ENCODE measurements around the gene TEAD1. TPM values are rescaled to one million over a fixed set of nuclear protein-coding genes. Genes with fewer than 3 reads are reported as not detected.

TEAD1 gene
- polyA plus RNA-seq, 2 of the 4 experiments (the other 2 are of a cell fraction) = 111 to 112 TPM

DNA sequence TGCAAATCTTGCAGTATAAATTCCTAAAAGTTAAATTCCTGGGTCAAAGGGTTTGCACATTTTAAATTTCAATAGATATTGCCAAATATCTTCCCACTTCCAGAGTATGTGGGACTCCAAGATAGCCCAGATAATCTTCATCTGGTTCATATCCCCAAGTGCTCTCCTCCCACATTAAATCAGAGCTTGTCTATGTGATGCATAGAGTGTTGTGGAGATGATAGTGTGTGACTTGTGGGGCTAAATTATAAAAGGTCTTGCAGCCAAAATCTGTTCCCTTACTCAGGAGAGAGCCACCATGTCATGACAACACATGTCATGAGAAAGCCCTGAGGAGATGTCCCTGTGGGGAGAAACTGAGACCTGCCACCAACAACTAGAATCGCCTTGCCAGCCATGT lies 39.9 kb upstream of the TEAD1 start:
- no peaks in the 10 kb centered on the region for H3K4me1 ChIP-seq
- CTCF ChIA-PET = interaction anchor here (1.2 to 3.6 kb wide), 2 partner anchors 35 kb away, joined by 3 to 14 read pairs; no protein-coding TSS in a partner anchor
- no peak overlapping the region for H3K4me2 ChIP-seq
- DNase-seq (ENCODE audit: low read depth in 1 of 2, low spot score in 1 of 2) (no peak), ATAC-seq (no peak), FAIRE-seq (no peak)
- 79% methylated on average over 1 of the region's 1 CpG for WGBS (ENCODE audit: missing lambda C conversion rate)
- no peaks in the 10 kb centered on the region for H3K9me3 ChIP-seq
- POLR2A ChIA-PET = no interaction called here
- H3K27ac ChIP-seq = no peak overlapping the region
- TF ChIP-seq KDM1A (IDR thresholded peaks at IDR 0.05; ENCODE audit: low read depth) = no peak
- no peak for TF ChIP-seq NFE2L2 (conservative IDR thresholded peaks at IDR 0.05; ENCODE audit: low read length)
- TF ChIP-seq RCOR1 (IDR thresholded peaks at IDR 0.05; ENCODE audit: low read depth, low read length) = no peak
- TF ChIP-seq PBX3 (IDR thresholded peaks at IDR 0.05) = no peak
- TF ChIP-seq CHD2 (IDR thresholded peaks at IDR 0.05; ENCODE audit: low read length, partially characterized antibody) = no peak
- no peak for TF ChIP-seq ZSCAN20 (CRISPR knock-in tag; IDR thresholded peaks at IDR 0.05)
- no peak for TF ChIP-seq HOXB13 (CRISPR knock-in tag; IDR thresholded peaks at IDR 0.05; ENCODE audit: low read depth)
- TF ChIP-seq RFX5 (IDR thresholded peaks at IDR 0.05) = no peak
- no peak for TF ChIP-seq ESRRA (IDR thresholded peaks at IDR 0.05; ENCODE audit: borderline replicate concordance, low read length)
- TF ChIP-seq, protein P1, sequence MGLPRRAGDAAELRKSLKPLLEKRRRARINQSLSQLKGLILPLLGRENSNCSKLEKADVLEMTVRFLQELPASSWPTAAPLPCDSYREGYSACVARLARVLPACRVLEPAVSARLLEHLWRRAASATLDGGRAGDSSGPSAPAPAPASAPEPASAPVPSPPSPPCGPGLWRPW (IDR thresholded peaks at IDR 0.05) = no peak
- no peak for TF ChIP-seq ZNF302 (CRISPR knock-in tag; IDR thresholded peaks at IDR 0.05)
- no peak for TF ChIP-seq TP53 (CRISPR knock-in tag; IDR thresholded peaks at IDR 0.05)
- TF ChIP-seq EP300 (IDR thresholded peaks at IDR 0.05) = no peak
- TF ChIP-seq SMC3 (IDR thresholded peaks at IDR 0.05) = no peak
- no peak for TF ChIP-seq ELK1 (IDR thresholded peaks at IDR 0.05; ENCODE audit: low read depth, low read length)
- TF ChIP-seq CBX2 (IDR thresholded peaks at IDR 0.05; ENCODE audit: borderline replicate concordance, low read depth) = no peak
- no peak overlapping the region for H3K4me3 ChIP-seq

DNA sequence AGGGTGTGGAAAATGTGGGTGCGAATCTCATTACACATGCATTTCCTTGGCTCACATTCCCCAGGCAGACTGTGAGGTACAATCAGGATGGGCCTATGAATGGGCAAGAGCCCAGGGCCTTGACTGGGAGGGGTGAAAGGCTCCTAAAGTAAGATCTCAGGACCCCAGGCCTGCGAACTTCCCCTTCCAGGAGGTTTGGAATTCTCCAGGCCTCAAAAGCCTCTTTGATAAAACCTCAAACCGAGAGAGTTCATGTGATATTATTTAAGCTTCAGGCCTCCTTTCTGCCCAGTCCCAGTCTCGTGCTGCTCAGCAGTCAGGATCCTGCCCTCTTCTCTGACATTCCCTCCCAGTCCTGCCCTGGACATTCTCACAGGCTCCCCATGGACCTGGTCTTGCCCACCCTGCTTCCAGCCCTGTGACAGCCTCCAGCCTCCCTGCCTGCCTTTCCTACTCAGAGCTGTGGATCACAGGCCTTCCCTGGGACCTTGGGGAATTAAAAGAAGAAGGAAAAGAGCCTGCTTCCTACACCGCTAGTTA lies 37.3 kb upstream of the TEAD1 start:
- no peak for DNase-seq (ENCODE audit: low read depth in 1 of 2, low spot score in 1 of 2)
- ATAC-seq = no peak
- TF ChIP-seq POLR2A (IDR thresholded peaks at IDR 0.05; ENCODE audit: low read length) = no peak
- no peak for TF ChIP-seq FOSB (CRISPR knock-in tag; IDR thresholded peaks at IDR 0.05)
- no peak for TF ChIP-seq RNF2 (IDR thresholded peaks at IDR 0.05; ENCODE audit: borderline replicate concordance, low read depth)
- TF ChIP-seq EHF (CRISPR knock-in tag; IDR thresholded peaks at IDR 0.05) = no peak
- TF ChIP-seq PBX3 (IDR thresholded peaks at IDR 0.05) = no peak
- TF ChIP-seq EHMT2 (IDR thresholded peaks at IDR 0.05; ENCODE audit: low read depth) = no peak
- no peak for TF ChIP-seq CBX8 (IDR thresholded peaks at IDR 0.05)
- TF ChIP-seq POLR2AphosphoS2 (conservative IDR thresholded peaks at IDR 0.05; ENCODE audit: low read length) = no peak
- Histone ChIP-seq H3K9me3 (no peaks in the 10 kb centered on the region), H3K4me2 (no peak overlapping the region), H3K27ac (no peak overlapping the region), H3K4me1 (no peaks in the 10 kb centered on the region), H3K4me3 (no peak overlapping the region)
- FAIRE-seq = no peak
- ChIA-PET POLR2A (no interaction called here), CTCF (interaction anchor here (3.6 kb wide), 1 partner anchor 37 kb away, joined by 14 read pairs; no protein-coding TSS in a partner anchor)
- 70% methylated on average over 5 of the region's 5 CpGs for WGBS (ENCODE audit: missing lambda C conversion rate)

All from A549 (cell line).